Uterus (tissue), 4 donors: ENCODE measurements around the gene NRXN3. TPM values are rescaled to one million over a fixed set of nuclear protein-coding genes. Genes with fewer than 3 reads are reported as not detected.

ENCODE experiments used
- DNase-seq, 2 donors: peaks; one replicate each; pipeline ENCODE4 v3.0.0-alpha.2; 2019 to 2020
- H3K27ac ChIP-seq, 2 donors: fragments of 200-600 bp; sonication (generic); 1 replicate in 1 of 2; 2 replicates in 1 of 2; pipeline ENCODE4 v1.5.1; 2016 to 2018
- H3K27me3 ChIP-seq, 2 donors: fragments of 200-600 bp; sonication (generic); one replicate each; pipeline ENCODE4 v1.5.1; 2018 to 2019; ENCODE audit warnings: control low read depth in 1 of 2
- H3K36me3 ChIP-seq, 2 donors: fragments of 200-600 bp; sonication (generic); one replicate each; pipeline ENCODE4 v1.5.1; 2019; ENCODE audit warnings: control low read depth in 1 of 2
- H3K4me1 ChIP-seq, 2 donors: fragments of 200-600 bp; sonication (generic); one replicate each; pipeline ENCODE4 v1.5.1; 2018 to 2019; ENCODE audit warnings: control low read depth in 1 of 2
- H3K4me3 ChIP-seq, 2 donors: fragments of 200-600 bp; sonication (generic); 1 replicate in 1 of 2; 2 replicates in 1 of 2; pipeline ENCODE4 v1.5.1; 2018 to 2019; ENCODE audit warnings: mild to moderate bottlenecking in 1 of 2
- H3K9me3 ChIP-seq, 2 donors: fragments of 200-600 bp; sonication (generic); one replicate each; pipeline ENCODE4 v1.5.1; 2019; ENCODE audit warnings: control low read depth in 1 of 2
- POLR2A ChIP-seq, 2 donors: fragments of 450-650 bp; IDR thresholded peaks; one replicate each; pipeline ENCODE4 v1.6.1; 2016; ENCODE audit warnings: antibody characterized with exemption in 2 of 2, mild to moderate bottlenecking in 1 of 2, moderate library complexity in 1 of 2
- intact Hi-C: fragments of 100-400 bp; cut with DNase I; formaldehyde crosslinking; loops from one replicate; pipeline ENCODE4 v1.15.1; 2023; ENCODE audit warnings: low total_unique reads
- total RNA-seq, 4 donors: library from RNA; depleted of rRNA in 3 of 4; stranded (reverse); fragments of >200 nt in 3 of 4; gene quantifications; one replicate each; pipeline versions ENCODE4 v1.1.0 to v1.2.4, GENCODE V29; 2014 to 2023
- TF ChIP-seq, protein P1 (sequence below), 4 experiments: fragments of 200-600 bp in 2 of 4; fragments of 450-650 bp in 2 of 4; sonication (generic) in 2 of 4; IDR thresholded peaks; one replicate each; pipeline ENCODE4 v1.5.1; 2016 to 2019; ENCODE audit warnings: antibody characterized with exemption in 4 of 4, mild to moderate bottlenecking in 2 of 4, moderate library complexity in 1 of 4
- donor health status: DM: yes; HTN: yes; CAD: no.

Gene NRXN3
- total RNA-seq = 10 to 100 TPM in 1 of 4 donors, 1 to 10 TPM in 3; 2.9 to 17.0 (median 4.4) TPM

DNA sequence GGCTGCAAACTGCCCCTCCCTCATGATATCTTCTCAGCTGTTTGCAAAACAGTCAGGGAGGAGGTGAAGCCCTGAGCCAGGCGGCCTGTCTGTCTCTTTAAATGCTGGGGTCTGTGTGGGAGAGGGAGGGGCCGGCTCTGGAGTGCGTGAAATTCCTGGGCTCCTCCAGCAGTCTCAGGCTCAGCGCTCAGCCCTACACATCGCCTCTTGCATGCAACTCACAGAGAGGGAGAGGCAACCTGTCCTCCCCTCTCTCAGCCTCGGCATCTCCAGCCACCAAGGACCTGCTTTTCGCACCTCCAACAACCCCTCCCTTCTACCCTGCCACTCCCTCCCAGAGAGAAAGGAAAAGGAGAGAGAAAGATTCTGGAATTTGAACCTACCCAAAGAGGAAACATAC, at the start of gene NRXN3:
Gene NRXN3 (plus strand): TSS at position 171 of the 400 bp plus-strand sequence. CDS start 72,721 bp downstream, outside the sequence.
- Histone ChIP-seq H3K27ac (no peak within 1 kb of the TSS), H3K36me3 (no peaks in the 10 kb centered on the region), H3K4me3 (no peak within 1 kb of the TSS), H3K27me3 (no peaks in the 10 kb centered on the region), H3K9me3 (no peaks in the 10 kb centered on the region), H3K4me1 (no peaks in the 10 kb centered on the region)
- intact Hi-C loops = no loop called here
- DNase-seq = no peak
- TF ChIP-seq, protein P1, sequence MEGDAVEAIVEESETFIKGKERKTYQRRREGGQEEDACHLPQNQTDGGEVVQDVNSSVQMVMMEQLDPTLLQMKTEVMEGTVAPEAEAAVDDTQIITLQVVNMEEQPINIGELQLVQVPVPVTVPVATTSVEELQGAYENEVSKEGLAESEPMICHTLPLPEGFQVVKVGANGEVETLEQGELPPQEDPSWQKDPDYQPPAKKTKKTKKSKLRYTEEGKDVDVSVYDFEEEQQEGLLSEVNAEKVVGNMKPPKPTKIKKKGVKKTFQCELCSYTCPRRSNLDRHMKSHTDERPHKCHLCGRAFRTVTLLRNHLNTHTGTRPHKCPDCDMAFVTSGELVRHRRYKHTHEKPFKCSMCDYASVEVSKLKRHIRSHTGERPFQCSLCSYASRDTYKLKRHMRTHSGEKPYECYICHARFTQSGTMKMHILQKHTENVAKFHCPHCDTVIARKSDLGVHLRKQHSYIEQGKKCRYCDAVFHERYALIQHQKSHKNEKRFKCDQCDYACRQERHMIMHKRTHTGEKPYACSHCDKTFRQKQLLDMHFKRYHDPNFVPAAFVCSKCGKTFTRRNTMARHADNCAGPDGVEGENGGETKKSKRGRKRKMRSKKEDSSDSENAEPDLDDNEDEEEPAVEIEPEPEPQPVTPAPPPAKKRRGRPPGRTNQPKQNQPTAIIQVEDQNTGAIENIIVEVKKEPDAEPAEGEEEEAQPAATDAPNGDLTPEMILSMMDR (IDR thresholded peaks at IDR 0.05) = no peak
- no peak for TF ChIP-seq POLR2A (IDR thresholded peaks at IDR 0.05)

DNA sequence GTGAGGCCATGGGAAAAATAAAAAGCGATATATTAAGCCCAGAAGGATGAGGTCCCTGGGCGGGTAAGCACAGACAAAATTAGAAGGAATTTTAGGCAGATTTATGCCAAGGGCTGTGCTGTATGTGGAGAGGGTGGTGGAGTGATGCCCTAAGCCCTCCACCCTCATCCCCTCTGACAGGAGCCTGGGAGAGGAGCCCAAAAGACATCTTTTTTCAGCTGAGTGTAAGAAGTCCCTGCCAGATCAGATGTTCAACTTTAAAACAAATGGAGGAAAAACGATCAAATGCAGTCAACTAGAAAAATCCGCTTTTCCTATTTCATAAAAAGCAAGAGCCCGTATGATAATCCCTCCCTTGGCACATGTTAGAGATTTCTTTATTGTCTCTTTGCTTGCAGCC, 47.7 kb upstream of the NRXN3 start:
- H3K27me3 ChIP-seq = no peaks in the 10 kb centered on the region
- no peak overlapping the region for H3K4me3 ChIP-seq
- no peaks in the 10 kb centered on the region for H3K9me3 ChIP-seq
- TF ChIP-seq, protein P1 (IDR thresholded peaks at IDR 0.05) = no peak
- TF ChIP-seq POLR2A (IDR thresholded peaks at IDR 0.05) = no peak
- DNase-seq = no peak
- intact Hi-C loops = no loop called here
- H3K36me3 ChIP-seq = no peaks in the 10 kb centered on the region
- H3K27ac ChIP-seq = no peak overlapping the region
- no peaks in the 10 kb centered on the region for H3K4me1 ChIP-seq

DNA sequence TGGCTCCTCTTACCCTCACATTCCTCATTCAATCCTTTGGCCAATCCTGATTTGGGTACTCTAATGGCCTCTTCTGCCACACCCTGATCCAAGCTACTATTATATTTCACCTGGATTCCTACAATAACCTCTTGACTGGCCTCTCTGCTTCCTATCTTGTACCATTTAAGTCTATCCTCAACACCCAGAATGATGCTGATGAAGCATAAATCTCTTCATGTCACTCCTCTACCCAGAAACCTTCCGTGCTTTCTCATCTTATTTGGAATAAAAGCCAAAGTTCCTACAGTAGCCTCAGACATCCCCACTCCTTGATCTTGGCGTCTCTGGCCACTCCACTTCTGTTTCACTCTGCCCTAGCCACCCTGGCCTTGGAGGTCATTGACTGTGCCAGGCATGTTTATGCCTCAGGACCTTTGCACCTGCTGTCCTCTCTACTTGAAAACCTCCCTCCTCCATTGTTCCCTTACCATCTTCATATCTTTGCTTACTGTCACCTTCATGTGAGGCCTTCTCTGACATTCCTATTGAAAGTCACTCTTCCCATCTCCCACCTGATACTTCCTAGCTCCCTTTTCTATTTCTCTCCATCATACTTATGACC, 46.4 kb upstream of the NRXN3 start:
- no peaks in the 10 kb centered on the region for H3K36me3 ChIP-seq
- no peak for DNase-seq
- H3K9me3 ChIP-seq = no peaks in the 10 kb centered on the region
- intact Hi-C loops = no loop called here
- no peaks in the 10 kb centered on the region for H3K27me3 ChIP-seq
- no peak overlapping the region for H3K27ac ChIP-seq
- TF ChIP-seq, protein P1 (IDR thresholded peaks at IDR 0.05) = no peak
- no peak overlapping the region for H3K4me3 ChIP-seq
- H3K4me1 ChIP-seq = no peaks in the 10 kb centered on the region

DNA sequence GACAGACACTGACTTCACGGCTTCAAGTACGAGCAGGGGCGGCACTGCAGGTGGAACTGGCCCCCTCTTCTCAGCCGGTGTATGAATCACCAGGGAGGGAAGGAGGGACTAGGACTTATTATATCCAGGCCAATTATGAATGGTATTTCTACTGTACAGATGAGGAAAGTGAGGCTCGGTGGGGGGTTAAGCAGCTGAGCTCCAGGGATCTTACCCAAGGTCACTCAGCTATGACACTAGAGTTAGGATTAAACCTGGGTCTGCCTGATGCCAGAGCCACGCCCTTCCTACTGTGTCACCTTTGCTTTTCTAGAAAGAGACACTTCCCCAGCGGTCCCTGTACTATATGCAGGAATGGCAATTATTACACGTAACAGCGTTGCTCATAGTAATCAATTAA, 42.2 kb upstream of the NRXN3 start:
- H3K27ac ChIP-seq = no peak overlapping the region
- no peaks in the 10 kb centered on the region for H3K27me3 ChIP-seq
- H3K9me3 ChIP-seq = no peaks in the 10 kb centered on the region
- intact Hi-C loops = no loop called here
- TF ChIP-seq POLR2A (IDR thresholded peaks at IDR 0.05) = no peak
- TF ChIP-seq, protein P1 (IDR thresholded peaks at IDR 0.05) = no peak
- no peak overlapping the region for H3K4me3 ChIP-seq
- DNase-seq = no peak
- H3K36me3 ChIP-seq = no peaks in the 10 kb centered on the region
- H3K4me1 ChIP-seq = no peaks in the 10 kb centered on the region

DNA sequence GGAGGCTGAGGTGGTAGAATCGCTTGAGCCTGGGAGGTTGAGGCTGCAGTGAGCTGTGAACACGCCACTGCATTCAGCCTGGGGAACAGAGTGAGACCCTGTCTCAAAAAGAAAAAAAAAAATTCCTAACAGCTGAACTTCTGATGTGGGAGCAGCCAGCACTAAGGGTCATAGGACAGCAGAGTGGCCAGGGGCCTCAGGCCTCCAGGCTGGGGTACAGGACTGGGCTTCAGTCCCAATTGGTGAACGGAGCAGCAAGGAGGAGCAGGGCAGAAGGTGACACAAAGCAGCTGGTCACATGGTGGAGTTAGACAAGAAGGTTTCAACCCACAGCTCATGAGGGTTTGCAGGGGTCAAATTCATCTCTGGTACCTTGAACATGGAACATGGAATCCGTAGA, 40.8 kb upstream of the NRXN3 start:
- H3K4me3 ChIP-seq = no peak overlapping the region
- no peak for DNase-seq
- H3K9me3 ChIP-seq = no peaks in the 10 kb centered on the region
- no peak for TF ChIP-seq POLR2A (IDR thresholded peaks at IDR 0.05)
- TF ChIP-seq, protein P1 (IDR thresholded peaks at IDR 0.05) = no peak
- intact Hi-C loops = no loop called here
- no peaks in the 10 kb centered on the region for H3K27me3 ChIP-seq
- no peaks in the 10 kb centered on the region for H3K36me3 ChIP-seq
- no peak overlapping the region for H3K27ac ChIP-seq
- no peaks in the 10 kb centered on the region for H3K4me1 ChIP-seq
